ENCODE results near the gene OR5B3. TPM values are rescaled to one million over a fixed set of nuclear protein-coding genes. Genes with fewer than 3 reads are reported as not detected.

Gene OR5B3
- polyA plus RNA-seq (2011; rRNA removed) (not detected in 2 replicates), polyA plus RNA-seq (2017; fragmentation: RNase III; extraction: RNeasy Plus Mini Kit Qiagen cat#74134 plus additional on column Dnase treatment) (not detected in 3 replicates), polyA minus RNA-seq (2011; rRNA and poly(A)+ RNA removed) (not detected in 2 replicates)
- not detected in 2 replicates for polyA plus RNA-seq (2012; cell fraction: cytosol; rRNA removed)
- not detected in 2 replicates for polyA plus RNA-seq (2012; cell fraction: nucleus; rRNA removed)

GRCh38 chr11:58406774-58407173 is at the start of gene OR5B3:
OR5B3 (minus strand) TSS chr11:58406874; CDS start chr11:58403409, 3,465 bp downstream.
- H3K4me1 ChIP-seq, result no peaks in the 10 kb centered on the region
- TF ChIP-seq EP300 (IDR thresholded peaks at IDR 0.05), result no peak
- TF ChIP-seq CBX2 (IDR thresholded peaks at IDR 0.05; ENCODE audit: borderline replicate concordance, low read depth), result no peak
- TF ChIP-seq GATA3 (IDR thresholded peaks at IDR 0.05; ENCODE audit: borderline replicate concordance), result no peak
- TF ChIP-seq SREBF2 (IDR thresholded peaks at IDR 0.05), result no peak
- no peak for TF ChIP-seq HOXB13 (CRISPR knock-in tag; IDR thresholded peaks at IDR 0.05; ENCODE audit: low read depth)
- no peak for TF ChIP-seq HOXB5 (CRISPR knock-in tag; IDR thresholded peaks at IDR 0.05)
- no peak for TF ChIP-seq RAD21 (conservative IDR thresholded peaks at IDR 0.05 in 1 of 2, IDR thresholded peaks at IDR 0.05 in 1 of 2)
- no peak for TF ChIP-seq HMGXB4 (CRISPR knock-in tag; IDR thresholded peaks at IDR 0.05; ENCODE audit: borderline replicate concordance)
- TF ChIP-seq BHLHE40 (IDR thresholded peaks at IDR 0.05; ENCODE audit: low read depth, low read length), result no peak
- no peak for TF ChIP-seq TFCP2L1 (CRISPR knock-in tag; IDR thresholded peaks at IDR 0.05)
- TF ChIP-seq RCOR1 (IDR thresholded peaks at IDR 0.05; ENCODE audit: low read depth, low read length), result no peak
- no peak for TF ChIP-seq ELK1 (IDR thresholded peaks at IDR 0.05; ENCODE audit: low read depth, low read length)
- no peak for TF ChIP-seq RARB (CRISPR knock-in tag; IDR thresholded peaks at IDR 0.05)
- no peak for TF ChIP-seq TP53 (CRISPR knock-in tag; IDR thresholded peaks at IDR 0.05)
- no peak for TF ChIP-seq E2F6 (IDR thresholded peaks at IDR 0.05; ENCODE audit: borderline replicate concordance, low read depth)
- WGBS (ENCODE audit: missing lambda C conversion rate), result 0% methylated on average over 1 of the region's 1 CpG
- H3K4me2 ChIP-seq, result no peak within 1 kb of the TSS
- ChIA-PET POLR2A (no interaction called here), CTCF (no interaction called here)
- H3K27ac ChIP-seq, result no peak within 1 kb of the TSS
- no peak for DNase-seq (ENCODE audit: low read depth in 1 of 2, low spot score in 1 of 2)
- FAIRE-seq, result no peak
- no peak within 1 kb of the TSS for H3K4me3 ChIP-seq
- ATAC-seq, result no peak
- H3K9me3 ChIP-seq, result no peaks in the 10 kb centered on the region

- ATAC-seq (no peak), FAIRE-seq (no peak), DNase-seq (ENCODE audit: low read depth in 1 of 2, low spot score in 1 of 2) (no peak)
- Histone ChIP-seq H3K4me2 (no peak overlapping the region), H3K9me3 (no peaks in the 10 kb centered on the region), H3K4me3 (no peak overlapping the region), H3K4me1 (no peaks in the 10 kb centered on the region), H3K27ac (no peak overlapping the region)
- ChIA-PET CTCF (no interaction called here), POLR2A (no interaction called here)
- TF ChIP-seq REST (IDR thresholded peaks at IDR 0.05) (no peak), E2F6 (IDR thresholded peaks at IDR 0.05; ENCODE audit: borderline replicate concordance, low read depth) (no peak), ZNF302 (CRISPR knock-in tag; IDR thresholded peaks at IDR 0.05) (no peak), SREBF2 (IDR thresholded peaks at IDR 0.05) (no peak), ZSCAN20 (CRISPR knock-in tag; IDR thresholded peaks at IDR 0.05) (no peak), ZFP36 (IDR thresholded peaks at IDR 0.05; ENCODE audit: borderline replicate concordance, partially characterized antibody) (no peak), CHD2 (IDR thresholded peaks at IDR 0.05; ENCODE audit: low read length, partially characterized antibody) (no peak), POLR2AphosphoS2 (conservative IDR thresholded peaks at IDR 0.05; ENCODE audit: low read length) (no peak)
- 1% methylated on average over 3 of the region's 3 CpGs for WGBS (ENCODE audit: missing lambda C conversion rate)
Observed at GRCh38 chr11:58451585-58451984, 44.9 kb upstream of the OR5B3 start.

Measured in A549 (cell line).